ENCODE results near the gene SLC12A2.

DNA sequence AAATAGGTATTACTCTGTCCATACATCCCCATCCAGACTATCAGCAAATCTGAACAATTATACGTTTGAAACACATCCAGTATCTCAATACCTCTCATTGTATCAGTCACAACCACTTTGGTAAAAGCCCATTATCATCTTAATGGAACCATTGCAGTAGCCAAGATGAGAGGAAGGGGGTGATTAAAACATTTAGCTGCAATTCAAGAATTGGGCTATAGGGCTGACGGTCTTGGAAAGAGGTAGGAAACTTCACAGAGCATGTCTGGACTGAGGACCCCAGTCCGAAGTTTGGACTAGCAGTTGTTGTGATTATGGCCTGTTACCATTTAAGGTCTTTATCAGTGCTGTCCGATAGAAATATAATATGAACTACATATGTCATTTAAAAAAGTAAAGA is 8.6 kb downstream of the SLC12A2 start:
- TF ChIP-seq, protein P1, sequence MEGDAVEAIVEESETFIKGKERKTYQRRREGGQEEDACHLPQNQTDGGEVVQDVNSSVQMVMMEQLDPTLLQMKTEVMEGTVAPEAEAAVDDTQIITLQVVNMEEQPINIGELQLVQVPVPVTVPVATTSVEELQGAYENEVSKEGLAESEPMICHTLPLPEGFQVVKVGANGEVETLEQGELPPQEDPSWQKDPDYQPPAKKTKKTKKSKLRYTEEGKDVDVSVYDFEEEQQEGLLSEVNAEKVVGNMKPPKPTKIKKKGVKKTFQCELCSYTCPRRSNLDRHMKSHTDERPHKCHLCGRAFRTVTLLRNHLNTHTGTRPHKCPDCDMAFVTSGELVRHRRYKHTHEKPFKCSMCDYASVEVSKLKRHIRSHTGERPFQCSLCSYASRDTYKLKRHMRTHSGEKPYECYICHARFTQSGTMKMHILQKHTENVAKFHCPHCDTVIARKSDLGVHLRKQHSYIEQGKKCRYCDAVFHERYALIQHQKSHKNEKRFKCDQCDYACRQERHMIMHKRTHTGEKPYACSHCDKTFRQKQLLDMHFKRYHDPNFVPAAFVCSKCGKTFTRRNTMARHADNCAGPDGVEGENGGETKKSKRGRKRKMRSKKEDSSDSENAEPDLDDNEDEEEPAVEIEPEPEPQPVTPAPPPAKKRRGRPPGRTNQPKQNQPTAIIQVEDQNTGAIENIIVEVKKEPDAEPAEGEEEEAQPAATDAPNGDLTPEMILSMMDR (IDR thresholded peaks at IDR 0.05 in 8 of 11, conservative IDR thresholded peaks at IDR 0.05 in 3 of 11), result no peak
- TF ChIP-seq POLR2A (IDR thresholded peaks at IDR 0.05), result no peak
